Measurements from ENCODE around the gene ZNF740. TPM values are rescaled to one million over a fixed set of nuclear protein-coding genes. Genes with fewer than 3 reads are reported as not detected.

Gene ZNF740
- total RNA-seq, 1 experiment from 2014 or later, result 41.2 TPM

DNA sequence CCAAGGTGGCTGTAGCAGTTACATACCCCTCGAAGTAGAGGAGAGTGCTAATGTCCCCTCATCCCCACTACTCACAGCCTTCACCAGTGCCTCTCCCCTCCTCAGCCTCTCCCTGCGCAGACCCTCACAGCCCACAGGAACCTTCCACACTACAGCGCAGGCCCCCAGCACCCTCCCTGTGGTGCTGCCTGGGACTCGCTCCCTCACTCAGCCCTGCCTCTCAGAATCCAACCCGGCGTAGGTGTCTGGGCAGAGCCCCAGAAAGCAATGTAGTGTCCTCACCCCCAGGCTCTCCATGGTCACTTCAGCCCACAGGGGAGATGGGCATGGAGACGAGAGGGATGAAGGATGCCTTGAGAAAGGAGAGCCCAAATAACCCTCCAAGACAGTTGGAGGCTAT lies 10.9 kb upstream of the ZNF740 start:
- no peak for DNase-seq
- no peak overlapping the region for H4K5ac ChIP-seq (ENCODE audit: insufficient read length, low read depth, low read length)
- no peak overlapping the region for H2BK12ac ChIP-seq (ENCODE audit: insufficient read length, low read depth, low read length)
- Mint-ChIP-seq H3K4me1 (peaks cover 0 to 7% of the 10 kb centered on the region in 2 experiments; a peak in 1 of 4 replicates), H3K36me3 (ENCODE audit: insufficient read depth in 1 of 3, low read depth in 3 of 3) (peaks cover 0 to 6% (median 0%) of the 10 kb centered on the region in 3 experiments; a peak in 1 of 7 replicates), H3K27me3 (ENCODE audit: low read depth) (peaks cover 92% of the 10 kb centered on the region), H3K9me3 (no peaks in the 10 kb centered on the region), H3K27ac (no peak overlapping the region), H3K4me3 (no peak overlapping the region)
- no peak overlapping the region for H3K14ac ChIP-seq (ENCODE audit: insufficient read depth, low read length)
- TF ChIP-seq, protein P1, sequence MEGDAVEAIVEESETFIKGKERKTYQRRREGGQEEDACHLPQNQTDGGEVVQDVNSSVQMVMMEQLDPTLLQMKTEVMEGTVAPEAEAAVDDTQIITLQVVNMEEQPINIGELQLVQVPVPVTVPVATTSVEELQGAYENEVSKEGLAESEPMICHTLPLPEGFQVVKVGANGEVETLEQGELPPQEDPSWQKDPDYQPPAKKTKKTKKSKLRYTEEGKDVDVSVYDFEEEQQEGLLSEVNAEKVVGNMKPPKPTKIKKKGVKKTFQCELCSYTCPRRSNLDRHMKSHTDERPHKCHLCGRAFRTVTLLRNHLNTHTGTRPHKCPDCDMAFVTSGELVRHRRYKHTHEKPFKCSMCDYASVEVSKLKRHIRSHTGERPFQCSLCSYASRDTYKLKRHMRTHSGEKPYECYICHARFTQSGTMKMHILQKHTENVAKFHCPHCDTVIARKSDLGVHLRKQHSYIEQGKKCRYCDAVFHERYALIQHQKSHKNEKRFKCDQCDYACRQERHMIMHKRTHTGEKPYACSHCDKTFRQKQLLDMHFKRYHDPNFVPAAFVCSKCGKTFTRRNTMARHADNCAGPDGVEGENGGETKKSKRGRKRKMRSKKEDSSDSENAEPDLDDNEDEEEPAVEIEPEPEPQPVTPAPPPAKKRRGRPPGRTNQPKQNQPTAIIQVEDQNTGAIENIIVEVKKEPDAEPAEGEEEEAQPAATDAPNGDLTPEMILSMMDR (conservative IDR thresholded peaks at IDR 0.05), result no peak
- H3K18ac ChIP-seq (ENCODE audit: insufficient read length, low read depth, low read length), result no peak overlapping the region
- H3K56ac ChIP-seq (ENCODE audit: insufficient read length, low read depth, low read length), result no peak overlapping the region
- no peak overlapping the region for H3K4me2 ChIP-seq (ENCODE audit: insufficient read depth, insufficient read length, low read length)
- no CpG with 5 or more reads among the region's 7 CpGs for WGBS (ENCODE audit: extremely low coverage, insufficient read length, low lambda C conversion rate)
- H4K91ac ChIP-seq (ENCODE audit: insufficient read length, low read depth, low read length), result no peak overlapping the region
- H3K9me3 ChIP-seq (ENCODE audit: control insufficient read depth, low read depth, low read length), result no peaks in the 10 kb centered on the region
- H2AK5ac ChIP-seq (ENCODE audit: insufficient read length, low read length), result no peak overlapping the region
- H2BK120ac ChIP-seq (ENCODE audit: low read depth, low read length, poor library complexity, severe bottlenecking), result no peak overlapping the region
- H2BK5ac ChIP-seq (ENCODE audit: insufficient read length, low read length), result no peak overlapping the region
- no peak overlapping the region for H3K9ac ChIP-seq (ENCODE audit: extremely low read depth, insufficient read length, low read length)
- H3K23ac ChIP-seq (ENCODE audit: insufficient read length, low read depth, low read length), result no peak overlapping the region
- H3T11ph ChIP-seq (ENCODE audit: low read length), result no peak overlapping the region
- peaks cover 21% of the 10 kb centered on the region for H3K27me3 ChIP-seq (ENCODE audit: insufficient read depth, low read length)
- H3K79me1 ChIP-seq (ENCODE audit: insufficient read depth, low read depth, low read length, poor library complexity, severe bottlenecking), result no peaks in the 10 kb centered on the region
- no peak overlapping the region for H2AFZ ChIP-seq (ENCODE audit: low read length)
- no peaks in the 10 kb centered on the region for H3K23me2 ChIP-seq (ENCODE audit: insufficient read length, low read depth, low read length, poor library complexity, severe bottlenecking)
- H4K20me1 ChIP-seq (ENCODE audit: control insufficient read depth, insufficient read depth, insufficient read length), result no peaks in the 10 kb centered on the region
- H3K27ac ChIP-seq (ENCODE audit: insufficient read length, low read depth, low read length), result no peak overlapping the region
- no peak overlapping the region for H2BK15ac ChIP-seq (ENCODE audit: low read depth, low read length)
- H3K4ac ChIP-seq (ENCODE audit: low read depth, low read length), result no peak overlapping the region
- H3K4me1 ChIP-seq (ENCODE audit: insufficient read depth, low read length), result no peaks in the 10 kb centered on the region
- H4K8ac ChIP-seq (replicated peaks; ENCODE audit: insufficient read length, low read depth, low read length), result no peak overlapping the region
- H2BK20ac ChIP-seq (ENCODE audit: low read depth, low read length, poor library complexity, severe bottlenecking), result no peak overlapping the region
- H3K79me2 ChIP-seq (ENCODE audit: insufficient read depth, low read length), result no peaks in the 10 kb centered on the region
